Measurements from ENCODE around the gene DOCK2. TPM values are rescaled to one million over a fixed set of nuclear protein-coding genes. Genes with fewer than 3 reads are reported as not detected.

Gene DOCK2
- polyA plus RNA-seq, 1 of the 3 experiments (the other 2 are of a cell fraction) = 3.8 TPM

GRCh38 chr5:170012622-170013021 lies 375.5 kb downstream of the DOCK2 start:
- H3K4me1 ChIP-seq (ENCODE audit: control insufficient read depth in 1 of 2, insufficient read depth in 2 of 2, low read depth in 1 of 2, low read length in 1 of 2) = peaks cover 0 to 7% of the 10 kb centered on the region in 2 experiments; a peak in 2 of 4 replicates
- H2AFZ ChIP-seq (ENCODE audit: low read depth) = no peak overlapping the region
- H4K20me1 ChIP-seq (ENCODE audit: insufficient read depth) = no peaks in the 10 kb centered on the region
- H3F3A ChIP-seq (replicated peaks; ENCODE audit: insufficient read depth) = no peaks in the 10 kb centered on the region
- ChIA-PET CTCF (interaction anchor here (0.8 kb wide), 1 partner anchor 32 kb away, joined by 3 read pairs; no protein-coding TSS in a partner anchor), POLR2A (no interaction called here)
- no peak for DNase-seq
- TF ChIP-seq IRF3 (IDR thresholded peaks at IDR 0.05; ENCODE audit: low read depth, low read length) = no peak
- no peak for TF ChIP-seq PBX3 (IDR thresholded peaks at IDR 0.05)
- TF ChIP-seq JUND (IDR thresholded peaks at IDR 0.05) = no peak
- TF ChIP-seq FOXJ3 (CRISPR knock-in tag; IDR thresholded peaks at IDR 0.05) = no peak
- TF ChIP-seq NFIC (IDR thresholded peaks at IDR 0.05; ENCODE audit: borderline replicate concordance) = no peak
- TF ChIP-seq MAX (IDR thresholded peaks at IDR 0.05; ENCODE audit: low read depth) = no peak
- no peak for TF ChIP-seq GATA2 (CRISPR knock-in tag; IDR thresholded peaks at IDR 0.05)
- no peak for TF ChIP-seq RXRA (IDR thresholded peaks at IDR 0.05; ENCODE audit: borderline replicate concordance, low read depth)
- no peak for TF ChIP-seq TAF1 (IDR thresholded peaks at IDR 0.05; ENCODE audit: borderline replicate concordance, low read depth, low read length)
- no peak for TF ChIP-seq EP300 (IDR thresholded peaks at IDR 0.05; ENCODE audit: borderline replicate concordance in 1 of 2, low read depth in 1 of 2, low read length in 1 of 2)
- TF ChIP-seq RCOR1 (IDR thresholded peaks at IDR 0.05; ENCODE audit: low read length) = no peak
- no peak for TF ChIP-seq EZH2phosphoT487 (IDR thresholded peaks at IDR 0.05; ENCODE audit: borderline replicate concordance, low read depth)
- no peaks in the 10 kb centered on the region for H3K9me2 ChIP-seq
- peaks cover 8% of the 10 kb centered on the region; the same call in 1 of the 2 replicates for H3K27me3 ChIP-seq (ENCODE audit: insufficient read depth)
- no peaks in the 10 kb centered on the region for H3K36me3 ChIP-seq (replicated peaks in 1 of 2; ENCODE audit: control insufficient read depth in 1 of 2, insufficient read depth in 2 of 2, low read length in 1 of 2)
- WGBS (ENCODE audit: low lambda C conversion rate) = 63% methylated on average over 11 of the region's 11 CpGs
- no peak overlapping the region for H3K9ac ChIP-seq
- no peak overlapping the region for H3K4me3 ChIP-seq (ENCODE audit: low read depth in 2 of 2, low read length in 1 of 2)
- no peaks in the 10 kb centered on the region for H3K9me3 ChIP-seq
- H3K27ac ChIP-seq (ENCODE audit: low read depth in 2 of 2, low read length in 1 of 2) = no peak overlapping the region
- no peaks in the 10 kb centered on the region for H3K79me2 ChIP-seq (ENCODE audit: insufficient read depth)
- H3K4me2 ChIP-seq = no peak overlapping the region

GRCh38 chr5:170020423-170020822 lies 383.3 kb downstream of the DOCK2 start:
- H3K9ac ChIP-seq = no peak overlapping the region
- CTCF ChIA-PET = no interaction called here
- H3K36me3 ChIP-seq (replicated peaks in 1 of 2; ENCODE audit: control insufficient read depth in 1 of 2, insufficient read depth in 2 of 2, low read length in 1 of 2) = no peaks in the 10 kb centered on the region
- no peak for TF ChIP-seq TEAD4 (IDR thresholded peaks at IDR 0.05; ENCODE audit: borderline replicate concordance, insufficient read depth)
- no peak for TF ChIP-seq RCOR1 (IDR thresholded peaks at IDR 0.05; ENCODE audit: low read length)
- no peak for TF ChIP-seq SMC3 (IDR thresholded peaks at IDR 0.05; ENCODE audit: low read depth, low read length)
- no peak for TF ChIP-seq GABPA (IDR thresholded peaks at IDR 0.05; ENCODE audit: low read depth)
- H4K20me1 ChIP-seq (ENCODE audit: insufficient read depth) = no peaks in the 10 kb centered on the region
- no peaks in the 10 kb centered on the region for H3K79me2 ChIP-seq (ENCODE audit: insufficient read depth)
- peaks cover 0 to 3% of the 10 kb centered on the region in 2 experiments; a peak in 3 of 4 replicates for H3K4me1 ChIP-seq (ENCODE audit: control insufficient read depth in 1 of 2, insufficient read depth in 2 of 2, low read depth in 1 of 2, low read length in 1 of 2)
- WGBS (ENCODE audit: low lambda C conversion rate) = 62% methylated on average over 3 of the region's 3 CpGs
- no peak overlapping the region for H3K4me2 ChIP-seq
- no peak for DNase-seq
- POLR2A ChIA-PET = no interaction called here
- no peaks in the 10 kb centered on the region for H3F3A ChIP-seq (replicated peaks; ENCODE audit: insufficient read depth)
- H3K9me3 ChIP-seq = no peaks in the 10 kb centered on the region
- H3K27ac ChIP-seq (ENCODE audit: low read depth in 2 of 2, low read length in 1 of 2) = no peak overlapping the region
- no peak overlapping the region for H2AFZ ChIP-seq (ENCODE audit: low read depth)
- no peak overlapping the region for H3K4me3 ChIP-seq (ENCODE audit: low read depth in 2 of 2, low read length in 1 of 2)
- H3K27me3 ChIP-seq (ENCODE audit: insufficient read depth) = peaks cover 9% of the 10 kb centered on the region; the same call in 1 of the 2 replicates
- H3K9me2 ChIP-seq = no peaks in the 10 kb centered on the region

Data from SK-N-SH (cell line).